Parathyroid adenoma (tissue), 2 donors: ENCODE data around the gene SLC6A4.

Experiments used
- H2AFZ ChIP-seq: fragments of 300-600 bp; sonication (generic); one replicate; pipeline ENCODE4 v1.7.0; 2017; ENCODE audit warnings: antibody characterized with exemption, mild to moderate bottlenecking
- H3K27ac ChIP-seq: fragments of 300-600 bp; sonication (generic); one replicate; pipeline ENCODE4 v1.7.0; 2017
- H3K27me3 ChIP-seq: fragments of 300-600 bp; sonication (generic); one replicate; pipeline ENCODE4 v1.7.0; 2017; ENCODE audit warnings: low read length; ENCODE audit not compliant: control insufficient read depth, insufficient read depth
- H3K36me3 ChIP-seq: fragments of 300-600 bp; sonication (generic); one replicate; pipeline ENCODE4 v1.7.0; 2017; ENCODE audit warnings: low read length; ENCODE audit not compliant: control insufficient read depth, insufficient read depth
- H3K4me1 ChIP-seq: fragments of 300-600 bp; sonication (generic); one replicate; pipeline ENCODE4 v1.7.0; 2017; ENCODE audit warnings: control low read depth
- H3K4me2 ChIP-seq: fragments of 300-600 bp; sonication (generic); one replicate; pipeline ENCODE4 v1.7.0; 2017; ENCODE audit warnings: low read length
- H3K4me3 ChIP-seq: fragments of 300-600 bp; sonication (generic); one replicate; pipeline ENCODE4 v1.7.0; 2017; ENCODE audit warnings: low read depth, low read length
- H3K79me2 ChIP-seq: fragments of 300-600 bp; sonication (generic); one replicate; pipeline ENCODE4 v1.7.0; 2017; ENCODE audit warnings: control low read depth
- H3K9ac ChIP-seq: fragments of 300-600 bp; sonication (generic); one replicate; pipeline ENCODE4 v1.7.0; 2017; ENCODE audit warnings: mild to moderate bottlenecking
- H3K9me3 ChIP-seq: fragments of 300-600 bp; sonication (generic); one replicate; pipeline ENCODE4 v1.7.0; 2017; ENCODE audit warnings: low read length; ENCODE audit not compliant: control insufficient read depth
- CTCF ChIP-seq: fragments of 300-600 bp; sonication (generic); IDR thresholded peaks from one replicate; pipeline ENCODE4 v1.7.0; 2017; ENCODE audit warnings: antibody characterized with exemption, mild to moderate bottlenecking
- donor health status: primary hyperparathyroidism.

Gene SLC6A4

GRCh38 chr17:30256756-30257506, 21.4 kb upstream of the SLC6A4 start:
- Histone ChIP-seq H3K79me2 (no peaks in the 10 kb centered on the region), H3K4me2 (peak overlapping the region; percentile 8), H3K4me3 (no peak overlapping the region), H3K36me3 (no peaks in the 10 kb centered on the region), H3K4me1 (peaks cover 51% of the 10 kb centered on the region), H2AFZ (no peak overlapping the region), H3K27me3 (no peaks in the 10 kb centered on the region), H3K9me3 (no peaks in the 10 kb centered on the region), H3K27ac (peak overlapping the region; percentile 2), H3K9ac (no peak overlapping the region)
- TF ChIP-seq CTCF = no peak

GRCh38 chr17:30254150-30254549, 18.7 kb upstream of the SLC6A4 start:
- Histone ChIP-seq H2AFZ (peak overlapping the region; percentile 6), H3K79me2 (no peaks in the 10 kb centered on the region), H3K4me1 (peaks cover 46% of the 10 kb centered on the region), H3K9me3 (no peaks in the 10 kb centered on the region), H3K4me2 (no peak overlapping the region), H3K4me3 (no peak overlapping the region), H3K36me3 (no peaks in the 10 kb centered on the region), H3K27me3 (no peaks in the 10 kb centered on the region), H3K9ac (no peak overlapping the region), H3K27ac (peak overlapping the region; percentile 85)
- TF ChIP-seq CTCF = no peak

- no peak overlapping the region for H3K9ac ChIP-seq
- H3K27ac ChIP-seq = peak overlapping the region; percentile 85
- H3K27me3 ChIP-seq = no peaks in the 10 kb centered on the region
- peaks cover 46% of the 10 kb centered on the region for H3K4me1 ChIP-seq
- no peak for TF ChIP-seq CTCF
- H3K4me2 ChIP-seq = peak overlapping the region; percentile 32
- H3K9me3 ChIP-seq = no peaks in the 10 kb centered on the region
- no peaks in the 10 kb centered on the region for H3K36me3 ChIP-seq
- peak overlapping the region; percentile 36 for H2AFZ ChIP-seq
- H3K4me3 ChIP-seq = peak overlapping the region; percentile 13
- H3K79me2 ChIP-seq = no peaks in the 10 kb centered on the region
Measured at GRCh38 chr17:30253312-30253711, 17.8 kb upstream of the SLC6A4 start.

- Histone ChIP-seq H3K4me1 (peaks cover 42% of the 10 kb centered on the region), H3K9me3 (no peaks in the 10 kb centered on the region), H3K27ac (peak overlapping the region; percentile 85), H3K79me2 (no peaks in the 10 kb centered on the region), H3K36me3 (no peaks in the 10 kb centered on the region), H2AFZ (no peak overlapping the region), H3K4me2 (no peak overlapping the region), H3K27me3 (no peaks in the 10 kb centered on the region), H3K4me3 (no peak overlapping the region), H3K9ac (no peak overlapping the region)
- no peak for TF ChIP-seq CTCF
Measured at GRCh38 chr17:30251931-30252330, 16.4 kb upstream of the SLC6A4 start.

GRCh38 chr17:30249460-30249859, 14.0 kb upstream of the SLC6A4 start:
- H3K27me3 ChIP-seq = no peaks in the 10 kb centered on the region
- H3K4me3 ChIP-seq = no peak overlapping the region
- H3K4me1 ChIP-seq = peaks cover 32% of the 10 kb centered on the region
- H3K9ac ChIP-seq = no peak overlapping the region
- H3K27ac ChIP-seq = no peak overlapping the region
- H3K79me2 ChIP-seq = peaks cover 3% of the 10 kb centered on the region
- H2AFZ ChIP-seq = no peak overlapping the region
- H3K4me2 ChIP-seq = no peak overlapping the region
- TF ChIP-seq CTCF = no peak
- no peaks in the 10 kb centered on the region for H3K36me3 ChIP-seq
- H3K9me3 ChIP-seq = no peaks in the 10 kb centered on the region
